Cerebellar cortex (tissue), 1 donor: ENCODE results near the gene MAGEA3.
"Not testable (repeated sequence)": the region's sequence is repeated elsewhere in the genome, so short reads cannot be mapped to it uniquely, and the experiment has no call there.

ENCODE experiments used
- DNase-seq: peaks from one replicate; pipeline ENCODE4 v3.0.0-alpha.2; 2015; ENCODE audit warnings: low spot score

The MAGEA3 gene

GRCh38 chrX:152736528-152736927, 37.9 kb downstream of the MAGEA3 start:
- not testable (repeated sequence) for DNase-seq

DNA sequence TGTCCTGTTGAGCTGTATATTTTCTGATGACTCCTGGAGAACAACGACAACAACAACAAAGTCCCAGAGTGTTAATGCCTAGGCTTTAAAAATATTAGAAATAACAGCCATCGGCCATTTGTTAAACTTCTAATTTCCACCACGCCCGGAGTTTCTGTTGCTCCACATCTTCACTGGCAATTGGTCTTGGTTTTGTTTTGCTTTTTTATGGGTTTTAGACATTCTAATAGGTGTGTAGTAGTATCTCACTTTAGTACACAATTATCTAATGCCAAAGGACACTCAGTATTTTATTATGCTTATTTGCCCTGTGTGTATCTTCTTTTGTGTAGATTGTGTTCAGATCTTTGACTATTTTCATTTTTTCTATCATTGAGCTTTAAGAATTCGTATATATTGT, 40.0 kb downstream of the MAGEA3 start:
- DNase-seq: no peak
